SW480 (cell line): ENCODE results near the gene ZNF646.

ENCODE experiments used
- DNase-seq: peaks from one replicate; pipeline ENCODE4 v3.0.0-alpha.2; 2016; ENCODE audit warnings: low spot score

ZNF646 gene

DNA sequence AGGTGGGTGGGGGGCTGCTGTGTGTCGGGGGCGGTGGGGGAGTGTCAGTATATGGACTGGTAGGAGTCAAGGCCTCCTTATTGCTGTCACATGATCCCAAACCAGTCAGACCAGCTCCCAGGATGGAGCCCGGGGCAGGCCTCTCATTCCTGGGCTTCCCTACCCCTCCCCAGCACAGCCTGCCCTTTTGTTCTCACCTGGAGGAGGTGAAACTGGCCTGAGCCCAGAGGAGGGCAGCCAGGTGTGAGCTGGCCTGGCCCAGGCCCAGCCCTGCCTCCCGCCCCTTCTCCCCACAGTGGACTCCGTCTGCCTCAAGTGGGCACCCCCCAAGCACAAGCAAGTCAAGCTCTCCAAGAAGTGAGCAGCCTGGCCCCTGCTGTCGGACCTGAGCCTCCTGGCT lies 56.7 kb downstream of the ZNF646 start:
- DNase-seq = no peak

DNA sequence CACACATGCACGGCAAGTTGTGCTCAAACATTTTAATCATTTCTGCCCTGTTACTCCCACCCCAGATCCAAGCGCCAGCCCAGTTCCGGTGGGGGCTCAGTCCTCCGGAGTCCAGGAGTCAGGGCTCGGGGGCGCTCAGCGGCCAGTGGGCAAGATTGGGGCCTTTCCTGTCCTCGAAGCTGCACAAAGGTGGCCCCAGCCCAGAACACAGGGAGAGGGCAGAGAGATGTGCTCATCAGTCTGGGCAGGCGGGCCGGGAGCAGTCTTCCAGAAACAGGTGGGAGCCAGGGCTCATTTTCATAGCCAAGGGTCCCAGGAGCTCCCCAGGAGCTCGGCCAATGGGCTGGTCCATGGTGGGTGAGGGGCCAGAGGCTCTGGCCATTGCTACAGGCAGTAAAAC lies 57.2 kb downstream of the ZNF646 start:
- DNase-seq = no peak

DNA sequence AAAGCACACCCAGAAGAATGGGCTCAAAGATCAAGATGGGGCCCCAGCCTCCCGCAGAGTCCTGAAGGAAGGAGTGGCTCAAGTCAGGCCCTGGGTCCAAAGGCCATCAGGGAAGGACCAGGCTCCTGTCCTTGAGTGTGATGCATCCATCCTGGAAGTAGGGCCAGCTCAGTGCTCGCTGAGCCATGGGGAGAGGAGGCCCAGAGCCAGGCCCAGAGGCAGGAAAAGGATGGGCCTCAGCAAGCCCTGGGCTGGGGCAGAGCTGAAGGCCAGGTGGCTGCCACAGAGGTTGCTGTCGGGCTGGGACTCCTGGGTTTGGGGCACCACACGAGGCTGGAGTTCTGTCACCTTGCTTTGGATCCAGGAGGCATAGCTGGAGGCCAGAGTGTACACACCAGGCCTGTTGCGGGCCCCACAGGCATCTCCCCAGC lies 57.6 kb downstream of the ZNF646 start:
- DNase-seq = no peak

DNA sequence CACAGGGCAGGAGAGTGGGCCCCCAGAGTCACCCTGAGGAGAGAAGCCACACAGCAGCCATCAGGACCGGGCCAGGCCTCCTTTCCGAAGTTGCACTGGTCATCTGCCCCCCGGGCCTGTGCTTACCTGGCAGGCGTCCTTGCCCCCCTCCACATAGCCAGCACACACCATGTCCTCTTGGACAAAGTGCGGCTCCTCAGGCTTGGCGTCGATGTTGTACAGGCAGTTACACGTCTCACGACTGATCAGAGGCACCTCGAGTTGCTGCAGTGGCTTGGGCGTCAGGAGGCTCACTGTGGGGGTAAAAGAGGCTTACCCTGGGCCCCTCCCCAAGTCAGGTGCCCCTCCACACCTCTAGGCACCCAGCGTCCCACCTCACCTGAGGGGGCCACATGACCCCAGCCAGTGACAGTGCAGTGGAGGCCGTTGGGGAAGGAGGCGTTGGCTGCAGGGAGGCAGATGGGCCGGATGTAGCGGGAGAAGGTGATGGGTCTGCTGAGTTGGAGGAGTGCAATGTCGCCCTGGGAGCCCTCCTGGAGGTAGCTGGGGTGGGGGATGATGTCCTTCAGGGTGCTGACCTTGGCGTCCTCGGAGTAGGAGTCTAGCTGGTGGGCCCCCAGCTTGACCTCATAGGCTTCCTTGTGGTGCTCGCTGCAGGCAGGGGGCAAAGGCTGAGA lies 58.2 kb downstream of the ZNF646 start:
- DNase-seq = no peak

DNA sequence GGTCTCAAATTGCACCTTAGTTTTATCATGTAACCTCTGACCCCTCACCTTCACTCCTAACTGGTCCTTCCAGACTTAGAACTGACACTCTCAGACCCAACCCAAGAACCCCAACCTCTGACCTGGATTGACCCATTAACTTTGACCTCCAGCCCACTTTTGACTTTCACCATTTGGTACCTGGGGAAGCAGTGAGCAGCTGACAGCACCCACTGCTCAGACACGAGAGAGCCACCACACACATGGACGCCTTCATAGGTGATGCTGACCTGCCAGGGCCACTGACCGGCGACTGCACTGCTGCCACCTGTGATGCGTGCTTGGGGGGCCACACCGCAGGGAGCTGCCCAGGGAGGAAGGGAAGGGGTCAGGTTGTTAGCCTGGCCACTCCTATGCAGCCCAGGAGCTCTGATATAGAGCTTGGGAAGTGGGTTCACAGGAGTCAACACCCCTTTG lies 58.9 kb downstream of the ZNF646 start:
- DNase-seq = no peak
